NCI-H2029 treated with DMSO at 0.1 percent for 48 hours (cell line): ENCODE data around the gene SLC35E3.

Experiments used
- DNase-seq: peaks from one replicate; lab custom pipeline; 2025; lab: John Stamatoyannopoulos, UW

The SLC35E3 gene

GRCh38 chr12:68771223-68771925 lies 25.4 kb downstream of the SLC35E3 start:
- DNase-seq = no peak

- DNase-seq = no peak
These were observed 26.7 kb downstream of the SLC35E3 start for GRCh38 chr12:68772714-68773113.

- DNase-seq = no peak
These were observed 27.6 kb downstream of the SLC35E3 start for GRCh38 chr12:68773582-68773981.

- DNase-seq = no peak
These were observed 29.2 kb downstream of the SLC35E3 start for GRCh38 chr12:68775121-68775630.

GRCh38 chr12:68776976-68777610 lies 31.1 kb downstream of the SLC35E3 start:
- DNase-seq = no peak

GRCh38 chr12:68779280-68779679 lies 33.3 kb downstream of the SLC35E3 start:
- DNase-seq = no peak

- DNase-seq = no peak
These were observed 34.8 kb downstream of the SLC35E3 start for GRCh38 chr12:68780731-68781130.

- DNase-seq = no peak
These were observed 35.8 kb downstream of the SLC35E3 start for GRCh38 chr12:68781728-68782127.

GRCh38 chr12:68784015-68784414 lies 38.0 kb downstream of the SLC35E3 start:
- no peak for DNase-seq

GRCh38 chr12:68785358-68785757 lies 39.4 kb downstream of the SLC35E3 start:
- DNase-seq = no peak

- DNase-seq = no peak
These were observed 39.8 kb downstream of the SLC35E3 start for GRCh38 chr12:68785823-68786222.

GRCh38 chr12:68786929-68787328 lies 41.0 kb downstream of the SLC35E3 start:
- DNase-seq = no peak

GRCh38 chr12:68788554-68789143 lies 42.7 kb downstream of the SLC35E3 start:
- DNase-seq = no peak

- no peak for DNase-seq
These were observed 43.3 kb downstream of the SLC35E3 start for GRCh38 chr12:68789144-68789878.

- DNase-seq = no peak
These were observed 44.3 kb downstream of the SLC35E3 start for GRCh38 chr12:68790081-68790951.

- no peak for DNase-seq
These were observed 44.9 kb downstream of the SLC35E3 start for GRCh38 chr12:68790952-68791234.

- DNase-seq = no peak
These were observed 46.0 kb downstream of the SLC35E3 start for GRCh38 chr12:68791897-68792481.

- DNase-seq = no peak
These were observed 47.0 kb downstream of the SLC35E3 start for GRCh38 chr12:68792952-68793351.

- no peak for DNase-seq
These were observed 47.5 kb downstream of the SLC35E3 start for GRCh38 chr12:68793436-68793835.

GRCh38 chr12:68793975-68794652 lies 48.1 kb downstream of the SLC35E3 start:
- no peak for DNase-seq
